ENCODE measurements around the gene E2F7.
"Not testable (repeated sequence)": the region's sequence is repeated elsewhere in the genome, so short reads cannot be mapped to it uniquely, and the experiment has no call there.

E2F7 gene, protein sequence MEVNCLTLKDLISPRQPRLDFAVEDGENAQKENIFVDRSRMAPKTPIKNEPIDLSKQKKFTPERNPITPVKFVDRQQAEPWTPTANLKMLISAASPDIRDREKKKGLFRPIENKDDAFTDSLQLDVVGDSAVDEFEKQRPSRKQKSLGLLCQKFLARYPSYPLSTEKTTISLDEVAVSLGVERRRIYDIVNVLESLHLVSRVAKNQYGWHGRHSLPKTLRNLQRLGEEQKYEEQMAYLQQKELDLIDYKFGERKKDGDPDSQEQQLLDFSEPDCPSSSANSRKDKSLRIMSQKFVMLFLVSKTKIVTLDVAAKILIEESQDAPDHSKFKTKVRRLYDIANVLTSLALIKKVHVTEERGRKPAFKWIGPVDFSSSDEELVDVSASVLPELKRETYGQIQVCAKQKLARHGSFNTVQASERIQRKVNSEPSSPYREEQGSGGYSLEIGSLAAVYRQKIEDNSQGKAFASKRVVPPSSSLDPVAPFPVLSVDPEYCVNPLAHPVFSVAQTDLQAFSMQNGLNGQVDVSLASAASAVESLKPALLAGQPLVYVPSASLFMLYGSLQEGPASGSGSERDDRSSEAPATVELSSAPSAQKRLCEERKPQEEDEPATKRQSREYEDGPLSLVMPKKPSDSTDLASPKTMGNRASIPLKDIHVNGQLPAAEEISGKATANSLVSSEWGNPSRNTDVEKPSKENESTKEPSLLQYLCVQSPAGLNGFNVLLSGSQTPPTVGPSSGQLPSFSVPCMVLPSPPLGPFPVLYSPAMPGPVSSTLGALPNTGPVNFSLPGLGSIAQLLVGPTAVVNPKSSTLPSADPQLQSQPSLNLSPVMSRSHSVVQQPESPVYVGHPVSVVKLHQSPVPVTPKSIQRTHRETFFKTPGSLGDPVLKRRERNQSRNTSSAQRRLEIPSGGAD

DNA sequence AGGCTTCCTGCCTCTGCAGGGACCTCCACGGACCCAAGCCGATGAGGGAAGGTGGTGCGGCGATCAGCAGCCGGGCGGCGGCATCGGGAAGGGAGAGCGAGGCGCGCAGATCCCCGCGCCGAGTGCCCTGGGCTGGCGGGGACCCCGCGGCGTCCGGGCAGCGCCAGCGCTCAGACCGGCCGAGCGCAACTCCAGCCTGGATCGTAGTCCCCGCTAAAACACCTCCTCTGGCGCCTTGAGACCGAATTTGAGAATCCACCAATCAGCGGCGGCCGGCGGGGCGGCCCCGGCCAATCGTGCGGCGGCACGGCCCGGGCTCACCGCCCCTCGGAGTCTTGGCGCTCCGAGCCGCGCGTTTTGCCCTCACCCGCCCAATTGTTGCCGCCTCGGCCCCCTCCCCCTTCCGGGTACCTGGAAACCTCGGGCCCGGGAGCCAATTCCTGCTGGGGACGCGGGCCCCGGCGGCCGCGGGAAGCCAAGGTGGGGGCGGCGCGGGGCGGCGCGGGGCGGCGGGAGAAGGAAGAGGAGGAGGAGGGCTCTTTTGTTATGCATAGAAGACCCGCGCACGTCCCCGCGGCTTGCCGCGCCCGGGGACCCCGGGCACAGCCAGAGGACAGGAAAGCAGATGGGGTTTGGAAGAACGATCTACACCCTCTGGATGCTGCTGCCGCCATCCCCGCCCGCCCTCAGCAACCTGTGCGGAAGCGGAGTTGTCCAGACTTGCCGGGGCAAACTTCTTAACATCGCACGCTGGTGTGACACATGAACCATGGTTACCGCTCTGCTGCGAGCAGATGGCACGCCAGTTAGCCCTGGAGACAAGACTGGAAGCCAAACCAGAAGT lies at the start of gene E2F7:
Gene E2F7, minus strand, starts transcription at position 209 of the 844 bp plus-strand sequence. CDS start 934 bp downstream, outside the sequence.
- peak; percentile 90 for DNase-seq
- peak within 1 kb of the TSS; percentile 63 for H3K27ac Mint-ChIP-seq

DNA sequence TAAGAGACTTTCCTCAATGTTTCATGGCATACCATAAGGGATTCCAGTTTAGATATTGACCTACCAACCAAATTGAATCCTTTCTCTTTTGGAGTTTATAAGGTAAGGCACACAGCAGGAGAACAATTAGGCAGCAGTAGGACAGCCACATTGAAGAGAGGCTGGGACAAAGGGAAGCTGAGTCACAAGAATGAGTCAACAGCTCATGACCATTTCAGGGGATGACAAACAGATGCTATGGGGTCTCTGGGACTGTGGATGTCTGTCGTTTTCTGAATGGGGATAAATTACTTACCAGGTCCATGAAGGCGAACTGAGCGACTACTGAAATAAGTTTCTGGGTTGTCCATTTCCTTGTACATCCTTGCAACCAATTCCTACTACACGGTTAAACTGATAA lies 48.6 kb upstream of the E2F7 start:
- DNase-seq = no peak
- Mint-ChIP-seq H3K27me3 (no peaks in the 10 kb centered on the region), H3K9me3 (peaks cover 12% of the 10 kb centered on the region), H3K4me3 (no peak overlapping the region), H3K27ac (no peak overlapping the region), H3K36me3 (ENCODE audit: low read depth) (no peaks in the 10 kb centered on the region), H3K4me1 (ENCODE audit: low read depth) (no peaks in the 10 kb centered on the region)

More for the DNA sequence above, at the start of gene E2F7:
- Mint-ChIP-seq H3K4me3 (peak within 1 kb of the TSS; percentile 81), H3K27me3 (peaks cover 49% of the 10 kb centered on the region), H3K36me3 (ENCODE audit: low read depth) (peaks cover 8% of the 10 kb centered on the region), H3K4me1 (ENCODE audit: low read depth) (peaks cover 12% of the 10 kb centered on the region), H3K9me3 (no peaks in the 10 kb centered on the region)

DNA sequence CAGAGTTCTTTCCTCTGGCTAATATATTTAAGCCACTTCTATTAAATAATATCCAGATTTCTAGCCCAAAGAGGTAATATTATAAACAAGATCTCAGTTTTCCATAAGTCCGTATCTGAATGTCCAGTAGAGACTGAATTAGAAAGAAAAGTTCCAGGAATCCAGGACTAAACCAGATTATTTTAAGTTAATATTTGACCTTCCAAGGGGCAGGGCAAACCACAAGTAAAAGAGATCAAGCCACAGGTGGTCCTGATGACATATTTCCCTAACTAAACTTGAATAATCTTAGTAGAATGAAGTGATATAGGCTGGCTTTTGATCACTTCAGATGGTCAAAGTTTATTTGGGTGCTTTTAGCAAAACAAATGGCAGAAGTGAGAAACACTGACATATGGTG lies 43.3 kb upstream of the E2F7 start:
- DNase-seq = no peak
- Mint-ChIP-seq H3K9me3 (peaks cover 12% of the 10 kb centered on the region), H3K27ac (no peak overlapping the region), H3K4me1 (ENCODE audit: low read depth) (no peaks in the 10 kb centered on the region), H3K4me3 (no peak overlapping the region), H3K36me3 (ENCODE audit: low read depth) (no peaks in the 10 kb centered on the region), H3K27me3 (no peaks in the 10 kb centered on the region)

- no peaks in the 10 kb centered on the region for H3K4me1 Mint-ChIP-seq (ENCODE audit: low read depth)
- no peaks in the 10 kb centered on the region for H3K36me3 Mint-ChIP-seq (ENCODE audit: low read depth)
- no peak overlapping the region for H3K27ac Mint-ChIP-seq
- no peaks in the 10 kb centered on the region for H3K27me3 Mint-ChIP-seq
- H3K9me3 Mint-ChIP-seq = peaks cover 12% of the 10 kb centered on the region
- DNase-seq = no peak
- H3K4me3 Mint-ChIP-seq = no peak overlapping the region
These were observed 41.8 kb upstream of the E2F7 start for GRCh38 chr12:77107121-77107520.

GRCh38 chr12:77104792-77105191 lies 39.4 kb upstream of the E2F7 start:
- H3K36me3 Mint-ChIP-seq (ENCODE audit: low read depth) = no peaks in the 10 kb centered on the region
- no peaks in the 10 kb centered on the region for H3K4me1 Mint-ChIP-seq (ENCODE audit: low read depth)
- DNase-seq = no peak
- H3K27me3 Mint-ChIP-seq = peaks cover under 1% of the 10 kb centered on the region
- no peaks in the 10 kb centered on the region for H3K9me3 Mint-ChIP-seq
- H3K27ac Mint-ChIP-seq = no peak overlapping the region
- no peak overlapping the region for H3K4me3 Mint-ChIP-seq

GRCh38 chr12:77104286-77104685 lies 38.9 kb upstream of the E2F7 start:
- Mint-ChIP-seq H3K4me1 (ENCODE audit: low read depth) (no peaks in the 10 kb centered on the region), H3K4me3 (no peak overlapping the region), H3K36me3 (ENCODE audit: low read depth) (no peaks in the 10 kb centered on the region), H3K9me3 (no peaks in the 10 kb centered on the region), H3K27me3 (peaks cover 4% of the 10 kb centered on the region), H3K27ac (no peak overlapping the region)
- no peak for DNase-seq

GRCh38 chr12:77102691-77103090 lies 37.3 kb upstream of the E2F7 start:
- no peaks in the 10 kb centered on the region for H3K36me3 Mint-ChIP-seq (ENCODE audit: low read depth)
- H3K4me3 Mint-ChIP-seq = no peak overlapping the region
- no peaks in the 10 kb centered on the region for H3K4me1 Mint-ChIP-seq (ENCODE audit: low read depth)
- no peak overlapping the region for H3K27ac Mint-ChIP-seq
- peaks cover 8% of the 10 kb centered on the region for H3K27me3 Mint-ChIP-seq
- DNase-seq = no peak
- no peaks in the 10 kb centered on the region for H3K9me3 Mint-ChIP-seq

DNA sequence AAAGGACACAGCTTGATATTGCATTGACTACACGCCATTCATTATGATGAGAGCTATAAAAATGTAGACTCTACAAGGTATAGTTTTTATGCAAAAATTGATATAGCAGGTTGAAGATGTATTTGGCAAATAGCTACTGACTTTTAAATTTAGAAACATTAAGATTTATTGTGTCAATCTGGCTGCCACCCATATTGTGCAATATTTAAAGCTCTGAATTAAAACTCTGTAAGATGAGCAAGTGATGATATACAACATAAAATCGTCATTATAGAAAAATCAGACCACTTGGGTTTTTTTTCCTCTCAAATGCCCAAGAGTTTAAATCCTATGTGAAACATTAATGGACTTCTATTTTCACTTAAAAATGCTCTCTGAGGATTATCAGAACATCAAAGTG lies 36.8 kb upstream of the E2F7 start:
- Mint-ChIP-seq H3K36me3 (ENCODE audit: low read depth) (no peaks in the 10 kb centered on the region), H3K9me3 (no peaks in the 10 kb centered on the region), H3K27ac (no peak overlapping the region), H3K4me1 (ENCODE audit: low read depth) (no peaks in the 10 kb centered on the region), H3K27me3 (peaks cover 12% of the 10 kb centered on the region), H3K4me3 (no peak overlapping the region)
- no peak for DNase-seq

DNA sequence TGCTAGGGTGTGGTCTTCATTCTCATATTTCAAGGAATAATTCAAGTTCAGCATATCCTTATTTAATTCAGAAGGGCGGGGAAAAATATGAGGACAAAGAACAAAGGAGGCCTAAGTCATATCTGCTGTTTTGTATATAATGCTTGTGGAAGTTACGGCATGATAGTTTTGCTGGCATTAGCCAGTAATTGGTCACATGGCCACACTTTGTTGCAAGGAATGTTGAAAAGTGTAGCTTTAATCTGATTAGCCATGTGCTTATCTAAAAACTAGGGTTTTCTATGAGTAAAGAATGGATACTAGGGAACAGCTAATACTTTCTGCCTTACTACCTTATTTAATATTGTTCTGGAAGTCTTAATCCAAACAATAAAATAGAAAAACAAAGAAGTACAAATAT lies 34.4 kb upstream of the E2F7 start:
- Mint-ChIP-seq H3K4me1 (ENCODE audit: low read depth) (no peaks in the 10 kb centered on the region), H3K27ac (no peak overlapping the region), H3K4me3 (no peak overlapping the region), H3K27me3 (peaks cover 25% of the 10 kb centered on the region), H3K9me3 (no peaks in the 10 kb centered on the region), H3K36me3 (ENCODE audit: low read depth) (no peaks in the 10 kb centered on the region)
- DNase-seq = no peak

GRCh38 chr12:77097846-77098245 lies 32.5 kb upstream of the E2F7 start:
- Mint-ChIP-seq H3K36me3 (ENCODE audit: low read depth) (no peaks in the 10 kb centered on the region), H3K4me3 (no peak overlapping the region), H3K27ac (no peak overlapping the region), H3K9me3 (no peaks in the 10 kb centered on the region), H3K4me1 (ENCODE audit: low read depth) (no peaks in the 10 kb centered on the region), H3K27me3 (peaks cover 26% of the 10 kb centered on the region)
- no peak for DNase-seq

DNA sequence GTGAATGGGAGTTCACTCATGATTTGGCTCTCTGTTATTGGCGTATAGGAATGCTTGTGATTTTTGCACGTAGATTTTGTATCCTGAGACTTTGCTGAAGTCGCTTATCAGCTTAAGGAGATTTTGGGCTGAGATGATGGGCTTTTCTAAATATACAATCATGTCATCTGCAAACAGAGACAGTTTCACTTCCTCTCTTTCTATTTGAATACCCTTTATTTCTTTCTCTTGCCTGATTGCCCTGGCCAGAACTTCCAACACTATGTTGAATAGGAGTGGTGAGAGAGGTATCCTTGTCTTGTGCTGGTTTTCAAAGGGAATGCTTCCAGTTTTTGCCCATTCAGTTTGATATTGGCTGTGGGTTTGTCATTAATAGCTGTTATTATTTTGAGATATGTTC lies 26.9 kb upstream of the E2F7 start:
- H3K9me3 Mint-ChIP-seq = not testable (repeated sequence)

DNA sequence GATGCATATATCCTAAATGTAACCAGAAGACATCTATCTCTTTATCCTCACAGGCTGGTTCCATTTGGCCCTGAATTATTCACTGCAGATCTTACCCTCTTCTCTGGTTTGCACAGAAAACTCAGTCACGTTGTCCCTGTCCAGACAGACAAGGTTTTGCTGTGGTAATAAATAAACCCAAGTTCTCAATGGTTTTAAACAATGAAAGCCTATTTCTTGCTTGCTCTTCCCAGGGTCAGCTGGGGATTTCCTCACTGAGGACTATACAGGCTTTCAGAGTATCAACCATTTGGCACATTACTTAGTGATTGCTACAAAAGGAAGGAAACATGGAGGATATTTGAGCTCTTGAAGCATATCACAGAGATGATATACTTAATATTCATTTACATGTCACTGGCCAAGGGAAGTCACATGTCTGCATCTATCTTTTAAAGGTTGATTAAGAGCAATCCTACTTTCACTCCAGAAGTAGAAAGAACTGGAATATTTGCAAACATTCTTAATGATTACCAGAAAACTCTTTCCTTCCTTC lies 24.4 kb upstream of the E2F7 start:
- no peaks in the 10 kb centered on the region for H3K36me3 Mint-ChIP-seq (ENCODE audit: low read depth)
- no peak for DNase-seq
- H3K4me1 Mint-ChIP-seq (ENCODE audit: low read depth) = no peaks in the 10 kb centered on the region
- H3K4me3 Mint-ChIP-seq = no peak overlapping the region
- no peaks in the 10 kb centered on the region for H3K9me3 Mint-ChIP-seq
- H3K27me3 Mint-ChIP-seq = peaks cover 5% of the 10 kb centered on the region
- no peak overlapping the region for H3K27ac Mint-ChIP-seq

More for the DNA sequence above, 26.9 kb upstream of the E2F7 start:
- H3K4me1 Mint-ChIP-seq (ENCODE audit: low read depth); H3K27ac Mint-ChIP-seq; H3K4me3 Mint-ChIP-seq; DNase-seq; H3K36me3 Mint-ChIP-seq (ENCODE audit: low read depth): not testable (repeated sequence)
- peaks cover 15% of the 10 kb centered on the region for H3K27me3 Mint-ChIP-seq

DNA sequence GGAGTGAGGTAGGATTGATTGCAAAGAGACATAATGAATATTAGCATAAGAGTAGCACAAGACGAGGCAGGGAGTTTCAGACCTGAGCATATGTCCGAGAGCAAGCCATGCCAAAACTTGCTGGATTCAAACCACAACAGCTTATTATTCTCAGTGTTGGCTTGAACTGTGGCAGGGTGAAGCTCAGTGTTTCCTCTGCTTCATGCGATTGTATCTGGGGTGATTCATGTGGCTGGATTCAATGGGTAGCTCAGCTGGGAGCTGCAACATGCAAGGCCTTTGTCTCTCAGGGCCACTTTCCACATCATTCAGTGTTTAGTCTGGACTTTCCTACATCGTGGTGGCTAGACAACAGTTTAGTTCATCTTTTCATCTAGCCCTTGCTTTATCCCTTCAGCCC lies 22.1 kb upstream of the E2F7 start:
- DNase-seq = no peak
- Mint-ChIP-seq H3K36me3 (ENCODE audit: low read depth) (no peaks in the 10 kb centered on the region), H3K27me3 (peaks cover 4% of the 10 kb centered on the region)

DNA sequence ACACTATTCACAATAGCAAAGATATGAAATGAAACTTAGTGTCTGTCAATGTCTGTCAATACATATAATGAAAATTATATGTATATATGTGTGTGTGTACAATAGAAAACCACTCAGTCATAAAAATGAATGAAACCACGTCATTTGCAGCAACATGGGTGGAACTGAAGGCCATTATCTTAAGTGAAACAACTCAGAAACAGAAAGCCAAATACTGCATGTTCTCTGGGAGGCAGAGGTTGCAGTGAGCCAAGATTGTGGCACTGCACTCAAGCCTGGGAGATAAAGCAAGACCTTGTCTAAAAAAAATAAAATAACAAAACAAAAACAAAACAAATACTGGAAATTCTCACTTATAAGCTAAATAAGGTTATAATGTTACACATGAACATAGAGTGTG lies 16.7 kb upstream of the E2F7 start:
- H3K4me1 Mint-ChIP-seq (ENCODE audit: low read depth) = no peaks in the 10 kb centered on the region
- H3K36me3 Mint-ChIP-seq (ENCODE audit: low read depth) = no peaks in the 10 kb centered on the region
- DNase-seq = no peak
- no peak overlapping the region for H3K4me3 Mint-ChIP-seq
- no peak overlapping the region for H3K27ac Mint-ChIP-seq
- H3K27me3 Mint-ChIP-seq = peaks cover 23% of the 10 kb centered on the region
- H3K9me3 Mint-ChIP-seq = no peaks in the 10 kb centered on the region

More for the DNA sequence above, 22.1 kb upstream of the E2F7 start:
- Mint-ChIP-seq H3K9me3 (no peaks in the 10 kb centered on the region), H3K4me1 (ENCODE audit: low read depth) (no peaks in the 10 kb centered on the region), H3K4me3 (no peak overlapping the region), H3K27ac (no peak overlapping the region)

All from activated T-cell treated with anti-CD3 and anti-CD28 coated beads, Interleukin-2, amount 50 U/mL, for 24 hours (primary cell).